NCI-H526 treated with DMSO at 0.1 percent for 48 hours (cell line): ENCODE results near the gene IFIT2.
A peak's percentile ranks its signal among the peaks of the same experiment; 100 is the strongest.
"Not testable (repeated sequence)": the region's sequence is repeated elsewhere in the genome, so short reads cannot be mapped to it uniquely, and the experiment has no call there.

Source experiments
- DNase-seq: peaks from one replicate; lab custom pipeline; 2025; lab: John Stamatoyannopoulos, UW

Gene IFIT2

GRCh38 chr10:89280508-89280907 lies 21.3 kb upstream of the IFIT2 start:
- no peak for DNase-seq

GRCh38 chr10:89281606-89282395 lies 20.0 kb upstream of the IFIT2 start:
- no peak for DNase-seq

- peak; percentile 0 for DNase-seq
Observed at GRCh38 chr10:89283025-89283935, 18.6 kb upstream of the IFIT2 start.

- peak; percentile 39 for DNase-seq
Observed at GRCh38 chr10:89283936-89284475, 17.8 kb upstream of the IFIT2 start.

- DNase-seq, result not testable (repeated sequence)
Observed at GRCh38 chr10:89284711-89285110, 17.1 kb upstream of the IFIT2 start.

- not testable (repeated sequence) for DNase-seq
Observed at GRCh38 chr10:89285303-89285702, 16.5 kb upstream of the IFIT2 start.

- no peak for DNase-seq
Observed at GRCh38 chr10:89294721-89295239, 7.1 kb upstream of the IFIT2 start.

- no peak for DNase-seq
Observed at GRCh38 chr10:89295597-89295996, 6.2 kb upstream of the IFIT2 start.

- no peak for DNase-seq
Observed at GRCh38 chr10:89296220-89296648, 5.6 kb upstream of the IFIT2 start.

- DNase-seq, result no peak
Observed at GRCh38 chr10:89297356-89297755, 4.5 kb upstream of the IFIT2 start.

- DNase-seq, result no peak
Observed at GRCh38 chr10:89297791-89298190, 4.1 kb upstream of the IFIT2 start.

- DNase-seq, result no peak
Observed at GRCh38 chr10:89299031-89299430, 2.8 kb upstream of the IFIT2 start.

GRCh38 chr10:89301232-89301631 lies 614 bp upstream of the IFIT2 start:
- DNase-seq, result no peak

- no peak for DNase-seq
Observed at GRCh38 chr10:89302625-89303024, 779 bp downstream of the IFIT2 start.

- DNase-seq, result no peak
Observed at GRCh38 chr10:89303161-89303560, 1.3 kb downstream of the IFIT2 start.

GRCh38 chr10:89304026-89304425 lies 2.2 kb downstream of the IFIT2 start:
- DNase-seq, result no peak

- DNase-seq, result no peak
Observed at GRCh38 chr10:89304446-89304845, 2.6 kb downstream of the IFIT2 start.

- DNase-seq, result no peak
Observed at GRCh38 chr10:89304925-89305324, 3.1 kb downstream of the IFIT2 start.

GRCh38 chr10:89305766-89306433 lies 4.1 kb downstream of the IFIT2 start:
- no peak for DNase-seq

GRCh38 chr10:89306434-89307268 lies 4.8 kb downstream of the IFIT2 start:
- DNase-seq, result no peak

- no peak for DNase-seq
Observed at GRCh38 chr10:89307269-89307577, 5.4 kb downstream of the IFIT2 start.
